ENCODE results near the gene COL2A1.

Gene COL2A1

GRCh38 chr12:48004053-48004941 lies at the start of gene COL2A1:
Gene COL2A1, minus strand, starts transcription at chr12:48004476. Its CDS starts 155 bp downstream, at chr12:48004321.
- DNase-seq, result no peak

- DNase-seq, result no peak
Observed at GRCh38 chr12:48053883-48054282, 49.6 kb upstream of the COL2A1 start.

GRCh38 chr12:48053122-48053521 lies 48.8 kb upstream of the COL2A1 start:
- DNase-seq, result no peak

GRCh38 chr12:48051681-48052080 lies 47.4 kb upstream of the COL2A1 start:
- no peak for DNase-seq

GRCh38 chr12:48050174-48050573 lies 45.9 kb upstream of the COL2A1 start:
- DNase-seq, result no peak

- no peak for DNase-seq
Observed at GRCh38 chr12:48045965-48046518, 41.8 kb upstream of the COL2A1 start.

GRCh38 chr12:48045061-48045846 lies 41.0 kb upstream of the COL2A1 start:
- DNase-seq, result no peak

GRCh38 chr12:48044396-48044795 lies 40.1 kb upstream of the COL2A1 start:
- no peak for DNase-seq

GRCh38 chr12:48043771-48044170 lies 39.5 kb upstream of the COL2A1 start:
- DNase-seq, result no peak

- no peak for DNase-seq
Observed at GRCh38 chr12:48041591-48042423, 37.5 kb upstream of the COL2A1 start.

- DNase-seq, result no peak
Observed at GRCh38 chr12:48040354-48040753, 36.1 kb upstream of the COL2A1 start.

- no peak for DNase-seq
Observed at GRCh38 chr12:48039151-48039550, 34.9 kb upstream of the COL2A1 start.

GRCh38 chr12:48038085-48038484 lies 33.8 kb upstream of the COL2A1 start:
- no peak for DNase-seq

- no peak for DNase-seq
Observed at GRCh38 chr12:48037267-48037915, 33.1 kb upstream of the COL2A1 start.

- no peak for DNase-seq
Observed at GRCh38 chr12:48036818-48037217, 32.5 kb upstream of the COL2A1 start.

- DNase-seq, result no peak
Observed at GRCh38 chr12:48034835-48035805, 30.8 kb upstream of the COL2A1 start.

GRCh38 chr12:48033451-48033850 lies 29.2 kb upstream of the COL2A1 start:
- DNase-seq, result no peak

- DNase-seq, result no peak
Observed at GRCh38 chr12:48032597-48032996, 28.3 kb upstream of the COL2A1 start.

- no peak for DNase-seq
Observed at GRCh38 chr12:48031135-48031960, 27.1 kb upstream of the COL2A1 start.

- DNase-seq, result no peak
Observed at GRCh38 chr12:48030173-48030650, 25.9 kb upstream of the COL2A1 start.
